GM12891 (cell line): ENCODE measurements around the gene LIMS1.

ENCODE experiments used
- POLR2A ChIP-seq: IDR thresholded peaks from 2 replicates; pipeline ENCODE4 v1.6.1; 2011; ENCODE audit warnings: low read depth, low read length, control low read depth
- POLR2AphosphoS5 ChIP-seq: IDR thresholded peaks from 2 replicates; pipeline ENCODE4 v1.6.1; 2011; ENCODE audit warnings: low read depth, low read length, control low read depth
- TAF1 ChIP-seq: IDR thresholded peaks from 2 replicates; pipeline ENCODE4 v1.6.1; 2011; ENCODE audit warnings: low read depth, low read length, control low read depth

GRCh38 chr2:108548208-108549003 lies 14.1 kb downstream of the LIMS1 start:
- TF ChIP-seq POLR2A (no peak), TAF1 (no peak), POLR2AphosphoS5 (no peak)
